Brain pericyte (primary cell): ENCODE data around the gene CFAP61.
"Not testable (repeated sequence)": the region's sequence is repeated elsewhere in the genome, so short reads cannot be mapped to it uniquely, and the experiment has no call there.

ENCODE experiments used
- DNase-seq: peaks from one replicate; pipeline ENCODE4 v3.0.0-alpha.2; 2012; ENCODE audit warnings: low read depth, low spot score

Gene CFAP61

GRCh38 chr20:20207872-20208271, 155.5 kb downstream of the CFAP61 start:
- no peak for DNase-seq

- no peak for DNase-seq
Observed at GRCh38 chr20:20209684-20210083, 157.4 kb downstream of the CFAP61 start.

DNA sequence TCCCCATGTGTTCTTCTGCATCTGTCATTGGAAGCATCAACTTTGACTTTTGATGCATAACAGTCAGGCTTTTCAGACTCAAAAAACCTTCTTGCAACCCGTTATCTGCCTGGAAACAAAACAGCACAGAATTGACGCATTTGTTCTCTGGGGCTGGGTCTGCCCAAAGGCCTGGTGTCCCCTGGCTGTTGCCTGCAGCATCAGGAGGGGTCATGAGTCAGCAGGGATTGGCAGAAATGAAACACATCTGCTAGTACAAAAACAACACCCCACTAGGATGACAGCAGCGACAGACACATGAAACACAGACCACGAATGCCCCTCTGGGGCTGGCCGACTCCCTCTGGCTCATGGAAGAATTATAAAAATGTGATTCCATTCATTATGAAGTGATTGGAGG, 158.0 kb downstream of the CFAP61 start:
- no peak for DNase-seq

DNA sequence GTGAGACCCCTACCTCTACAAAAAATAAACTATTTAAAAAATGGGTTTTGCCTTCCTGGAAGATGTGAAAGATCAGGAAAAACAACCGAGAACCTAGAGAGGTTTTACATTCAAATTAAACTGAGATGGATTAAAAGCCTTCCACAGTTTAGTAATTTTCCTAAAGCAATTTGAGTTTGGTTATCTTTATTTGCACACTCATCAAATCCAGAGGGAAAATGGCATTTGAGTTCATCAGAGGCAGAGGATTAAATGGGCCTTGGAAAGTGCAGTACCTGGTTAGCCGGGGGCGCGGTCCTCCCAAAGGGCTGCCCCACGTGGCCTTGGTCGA, 158.6 kb downstream of the CFAP61 start:
- DNase-seq, result no peak

DNA sequence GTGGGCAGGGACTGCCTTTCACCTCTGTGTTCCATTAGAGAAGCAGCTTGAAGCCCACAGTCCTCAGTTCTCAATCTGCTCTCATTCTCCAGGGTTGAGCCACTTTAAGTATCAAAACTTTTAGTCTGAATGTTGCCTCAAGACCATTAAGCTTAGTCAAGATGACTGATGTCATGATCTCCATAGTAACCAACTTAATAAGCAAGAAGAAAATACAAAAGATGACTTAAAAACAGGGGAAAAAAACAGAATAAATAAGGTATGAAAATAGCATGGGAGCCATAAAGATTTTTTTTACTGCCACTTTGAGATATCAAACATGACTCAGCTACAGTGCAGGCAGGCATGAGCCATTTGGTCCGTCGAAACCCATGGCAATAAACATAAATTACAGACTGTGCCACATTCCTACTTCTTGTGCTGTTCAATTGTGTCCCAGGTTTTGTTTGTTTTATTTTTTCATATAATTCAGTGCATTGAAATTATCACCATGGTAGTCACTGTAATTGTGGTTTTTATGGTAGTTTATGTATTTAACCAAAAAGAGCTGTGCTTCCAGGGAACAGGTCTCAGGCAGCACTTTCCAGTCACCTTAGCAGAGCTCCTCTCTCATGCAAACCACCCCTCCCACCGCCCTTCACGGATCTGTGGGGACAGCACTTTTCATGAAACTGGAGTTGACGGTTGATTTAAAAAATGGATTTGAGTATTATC, 159.1 kb downstream of the CFAP61 start:
- DNase-seq, result no peak

DNA sequence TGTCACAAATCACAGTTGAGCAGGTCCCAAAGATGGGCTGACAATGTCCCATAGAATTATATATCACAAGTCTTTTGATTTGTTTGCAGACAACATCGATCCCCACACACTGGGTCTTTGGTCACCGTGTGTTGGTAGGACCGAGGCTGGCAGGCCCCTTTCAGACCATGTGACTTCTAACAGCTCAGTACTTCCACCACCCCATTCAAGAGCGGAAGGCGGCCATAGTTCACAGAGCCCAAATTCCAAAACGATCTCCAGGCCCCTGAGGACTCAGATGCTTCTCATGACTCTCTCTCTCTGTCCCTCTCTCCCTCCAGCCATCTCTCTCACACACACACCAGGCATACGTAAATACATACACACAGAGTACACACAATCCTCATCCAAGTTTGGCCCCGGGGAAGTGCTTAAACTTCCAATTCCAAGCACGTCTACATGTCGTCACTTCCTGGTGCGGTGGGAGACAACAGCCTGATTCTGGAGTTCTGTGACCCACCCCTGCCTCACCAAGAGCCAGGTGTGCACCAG, 159.7 kb downstream of the CFAP61 start:
- no peak for DNase-seq

- DNase-seq, result no peak
Observed at GRCh38 chr20:20212675-20213096, 160.4 kb downstream of the CFAP61 start.

DNA sequence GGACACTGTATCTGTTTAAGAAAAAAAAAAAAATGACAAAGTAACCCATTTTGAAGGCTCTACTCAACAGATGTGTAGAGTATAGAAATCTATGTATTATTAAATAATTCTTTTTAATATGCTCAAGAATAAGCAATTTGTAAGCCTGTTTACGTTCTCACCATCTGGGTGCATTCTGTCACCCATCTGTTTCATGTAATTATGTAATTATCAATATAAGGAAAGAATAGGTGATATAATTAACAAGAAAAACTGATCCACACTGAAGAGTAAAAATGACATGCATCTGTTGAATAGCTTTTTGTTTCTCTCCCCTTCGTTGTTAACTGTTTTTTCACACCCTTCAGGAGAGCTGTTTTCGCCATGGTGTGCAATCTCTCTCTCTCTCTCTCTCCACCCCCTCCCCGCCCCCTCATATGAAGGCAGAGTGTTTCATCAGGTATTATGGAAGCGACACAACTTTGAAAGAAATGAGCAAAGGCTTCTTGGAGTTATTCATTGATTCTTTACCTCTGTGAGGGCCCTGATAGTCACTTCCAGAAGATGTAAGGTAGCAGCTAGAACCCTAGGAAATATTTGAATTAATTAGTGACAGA, 161.3 kb downstream of the CFAP61 start:
- DNase-seq, result no peak

DNA sequence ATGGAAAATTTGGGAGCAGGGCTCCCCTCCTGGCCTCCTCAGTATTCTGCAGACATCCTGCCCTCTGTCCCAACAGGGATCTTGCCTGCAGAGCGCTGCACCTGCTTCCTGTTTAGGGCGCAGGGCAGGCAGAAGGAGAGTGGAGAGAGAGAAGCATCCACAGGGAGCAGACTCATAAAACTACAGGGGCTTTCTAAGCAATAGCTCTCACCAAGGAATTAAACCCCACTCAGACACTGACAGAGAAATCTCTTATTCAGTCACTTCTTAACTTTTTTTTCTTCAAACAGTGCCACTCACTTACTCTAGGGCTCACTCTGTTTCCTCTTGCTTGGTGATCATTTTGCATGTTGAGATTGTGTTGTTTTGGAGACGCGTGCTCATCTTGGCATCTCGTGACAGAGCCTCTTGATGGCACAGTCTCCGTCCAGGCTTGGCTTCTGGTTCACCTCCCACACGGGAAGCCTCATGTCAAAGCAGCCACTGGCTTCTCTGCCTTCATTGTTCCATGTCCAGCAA, 162.5 kb downstream of the CFAP61 start:
- DNase-seq, result no peak

- no peak for DNase-seq
Observed at GRCh38 chr20:20215976-20216727, 163.8 kb downstream of the CFAP61 start.

- DNase-seq, result no peak
Observed at GRCh38 chr20:20216941-20217340, 164.6 kb downstream of the CFAP61 start.

- DNase-seq, result no peak
Observed at GRCh38 chr20:20217621-20218020, 165.3 kb downstream of the CFAP61 start.

DNA sequence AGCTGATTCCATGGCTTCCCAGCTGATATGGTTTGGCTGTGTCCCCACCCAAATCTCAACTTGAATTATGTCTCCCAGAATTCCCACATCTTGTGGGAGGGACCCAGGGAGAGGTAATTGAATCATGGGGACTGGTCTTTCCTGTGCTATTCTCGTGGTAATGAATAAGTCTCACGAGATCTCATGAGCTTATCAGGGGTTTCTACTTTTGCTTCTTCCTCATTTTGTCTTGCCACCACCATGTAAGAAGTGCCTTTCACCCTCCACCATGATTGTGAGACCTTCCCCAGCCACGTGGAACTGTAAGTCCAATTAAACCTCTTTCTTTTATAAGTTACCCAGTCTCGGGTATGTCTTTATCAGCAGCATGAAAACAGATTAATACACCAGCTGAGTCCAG, 165.8 kb downstream of the CFAP61 start:
- not testable (repeated sequence) for DNase-seq

DNA sequence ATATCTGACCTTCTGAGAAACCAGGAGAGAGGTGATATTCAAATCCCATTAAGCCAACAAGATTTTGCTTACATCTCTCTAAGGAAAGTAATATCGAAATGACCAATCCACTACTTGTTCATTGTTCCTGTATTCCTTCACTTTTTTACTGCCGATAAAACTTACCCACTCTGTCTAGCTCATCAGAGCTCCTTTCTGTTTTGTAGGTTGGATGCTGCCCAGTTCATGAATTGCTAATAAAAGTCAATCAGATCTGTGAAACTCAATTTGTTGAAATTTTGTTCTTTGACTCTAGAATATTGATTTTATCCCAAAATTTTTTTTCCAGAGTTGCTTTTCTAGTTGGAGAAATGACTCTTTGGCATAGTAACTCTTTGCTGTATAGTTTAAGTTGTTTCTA, 166.7 kb downstream of the CFAP61 start:
- DNase-seq, result no peak

- DNase-seq, result no peak
Observed at GRCh38 chr20:20220134-20220533, 167.8 kb downstream of the CFAP61 start.

DNA sequence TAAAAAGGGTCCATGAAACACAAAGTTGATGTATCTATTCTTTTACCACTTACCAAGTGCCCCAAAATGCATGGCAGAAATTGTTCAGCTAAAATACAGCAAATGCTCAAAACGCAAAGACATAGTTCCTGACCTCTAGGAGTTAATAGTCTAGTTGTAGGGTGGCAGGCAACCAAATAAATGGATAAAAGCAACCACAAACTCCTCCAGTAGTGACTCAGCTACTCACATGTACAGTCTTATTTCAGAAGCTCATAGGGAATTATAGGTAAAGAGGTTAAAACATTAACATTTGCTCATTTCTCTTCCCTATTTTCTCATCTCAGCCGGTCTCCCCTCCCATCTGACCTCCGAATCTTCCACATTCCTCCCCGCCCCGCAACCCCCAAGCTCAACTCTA, 171.6 kb downstream of the CFAP61 start:
- DNase-seq, result no peak

- DNase-seq, result no peak
Observed at GRCh38 chr20:20224806-20225205, 172.5 kb downstream of the CFAP61 start.

GRCh38 chr20:20225325-20226043, 173.2 kb downstream of the CFAP61 start:
- DNase-seq, result no peak

DNA sequence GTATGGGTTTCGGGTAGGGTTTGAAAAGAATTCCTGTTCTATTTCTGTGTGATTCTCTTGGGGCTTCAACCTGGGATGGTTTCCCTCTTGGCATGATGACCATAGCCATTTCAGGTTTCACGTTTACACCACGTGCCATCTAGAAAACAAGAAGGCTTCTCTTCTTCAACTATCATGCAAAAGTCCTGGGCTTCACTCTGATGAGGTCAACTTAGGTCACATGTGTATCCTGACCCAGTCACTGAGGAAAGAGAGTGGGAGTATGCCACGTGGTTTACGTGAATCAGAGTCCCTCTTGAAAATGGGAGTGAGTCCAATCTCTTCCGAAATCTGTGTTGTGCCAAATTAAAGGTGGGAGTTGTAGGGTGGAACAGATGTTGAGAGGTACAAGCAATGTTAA, 174.2 kb downstream of the CFAP61 start:
- DNase-seq, result no peak

GRCh38 chr20:20227013-20227571, 174.8 kb downstream of the CFAP61 start:
- DNase-seq, result no peak

DNA sequence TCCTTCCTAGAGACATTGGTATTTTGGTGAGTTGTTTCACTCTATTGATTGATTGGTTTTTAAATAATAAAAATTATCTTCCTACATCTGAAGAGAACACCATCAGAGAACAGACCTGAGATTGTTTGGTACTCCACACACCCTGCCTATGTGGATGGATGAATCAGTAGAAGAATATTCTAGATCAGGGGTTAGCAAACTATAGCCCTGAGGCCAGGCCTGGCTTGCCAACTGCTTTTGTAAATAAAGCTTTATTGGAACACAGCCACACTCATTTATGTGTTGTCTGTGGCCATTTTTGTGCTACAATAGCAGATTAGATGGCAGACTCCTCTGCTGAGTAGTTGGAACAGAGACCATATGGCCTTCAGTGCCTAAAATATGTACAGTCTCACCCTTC, 176.0 kb downstream of the CFAP61 start:
- DNase-seq, result no peak

GRCh38 chr20:20229595-20229994, 177.3 kb downstream of the CFAP61 start:
- DNase-seq, result no peak
